ENCODE data around the gene CGA.
"Not testable (repeated sequence)": the region's sequence is repeated elsewhere in the genome, so short reads cannot be mapped to it uniquely, and the experiment has no call there.

The CGA gene

DNA sequence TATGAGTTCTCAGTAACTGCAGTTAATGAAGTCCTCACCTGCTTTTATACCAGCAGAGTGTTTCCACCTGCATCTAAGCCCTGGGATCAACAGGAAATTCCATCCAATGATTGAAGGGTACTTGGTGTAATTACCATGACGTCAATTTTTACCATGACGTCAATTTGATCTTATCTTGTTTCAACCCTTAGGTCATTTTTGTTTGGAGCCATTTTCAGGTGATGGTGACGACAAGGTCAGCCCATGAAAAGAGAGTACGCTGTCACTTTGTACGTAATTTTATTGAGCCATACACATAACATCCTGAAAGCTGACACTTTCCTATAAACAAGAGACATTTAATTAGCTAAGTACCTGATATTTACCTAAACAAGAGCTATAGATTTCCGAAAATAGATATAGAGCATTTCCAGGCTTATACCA lies at the start of gene CGA:
Gene CGA (minus strand): TSS at position 20 of the 423 bp plus-strand sequence. CDS start 6,906 bp downstream, outside the sequence.
- no peak for DNase-seq (ENCODE audit: low read depth in 2 of 2)
- TF ChIP-seq, protein P1, sequence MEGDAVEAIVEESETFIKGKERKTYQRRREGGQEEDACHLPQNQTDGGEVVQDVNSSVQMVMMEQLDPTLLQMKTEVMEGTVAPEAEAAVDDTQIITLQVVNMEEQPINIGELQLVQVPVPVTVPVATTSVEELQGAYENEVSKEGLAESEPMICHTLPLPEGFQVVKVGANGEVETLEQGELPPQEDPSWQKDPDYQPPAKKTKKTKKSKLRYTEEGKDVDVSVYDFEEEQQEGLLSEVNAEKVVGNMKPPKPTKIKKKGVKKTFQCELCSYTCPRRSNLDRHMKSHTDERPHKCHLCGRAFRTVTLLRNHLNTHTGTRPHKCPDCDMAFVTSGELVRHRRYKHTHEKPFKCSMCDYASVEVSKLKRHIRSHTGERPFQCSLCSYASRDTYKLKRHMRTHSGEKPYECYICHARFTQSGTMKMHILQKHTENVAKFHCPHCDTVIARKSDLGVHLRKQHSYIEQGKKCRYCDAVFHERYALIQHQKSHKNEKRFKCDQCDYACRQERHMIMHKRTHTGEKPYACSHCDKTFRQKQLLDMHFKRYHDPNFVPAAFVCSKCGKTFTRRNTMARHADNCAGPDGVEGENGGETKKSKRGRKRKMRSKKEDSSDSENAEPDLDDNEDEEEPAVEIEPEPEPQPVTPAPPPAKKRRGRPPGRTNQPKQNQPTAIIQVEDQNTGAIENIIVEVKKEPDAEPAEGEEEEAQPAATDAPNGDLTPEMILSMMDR (IDR thresholded peaks at IDR 0.05; ENCODE audit: low read depth, low read length): no peak
- no peak within 1 kb of the TSS for H3K4me3 ChIP-seq (replicated peaks in 1 of 2; ENCODE audit: low read depth in 2 of 2, low read length in 2 of 2)

DNA sequence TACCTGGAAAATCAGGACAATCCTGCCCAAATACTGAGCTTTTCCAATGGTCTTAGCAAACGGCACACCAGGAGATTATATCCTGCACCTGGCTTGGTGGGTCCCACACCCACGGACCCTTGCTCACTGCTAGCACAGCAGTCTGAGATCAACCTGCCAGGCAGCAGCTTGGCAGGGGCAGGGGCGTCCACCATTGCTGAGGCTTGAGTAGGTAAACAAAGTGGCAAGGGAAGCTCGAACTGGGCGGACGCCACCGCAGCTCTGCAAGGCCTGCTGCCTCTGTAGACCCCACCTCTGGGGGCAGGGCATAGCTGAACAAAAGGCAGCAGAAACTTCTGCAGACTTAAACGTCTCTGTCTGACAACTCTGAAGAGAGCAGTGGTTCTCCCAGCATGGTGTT lies 45.0 kb upstream of the CGA start:
- not testable (repeated sequence) for DNase-seq (ENCODE audit: low read depth in 2 of 2); H3K4me3 ChIP-seq (replicated peaks in 1 of 2; ENCODE audit: low read depth in 2 of 2, low read length in 2 of 2)

DNA sequence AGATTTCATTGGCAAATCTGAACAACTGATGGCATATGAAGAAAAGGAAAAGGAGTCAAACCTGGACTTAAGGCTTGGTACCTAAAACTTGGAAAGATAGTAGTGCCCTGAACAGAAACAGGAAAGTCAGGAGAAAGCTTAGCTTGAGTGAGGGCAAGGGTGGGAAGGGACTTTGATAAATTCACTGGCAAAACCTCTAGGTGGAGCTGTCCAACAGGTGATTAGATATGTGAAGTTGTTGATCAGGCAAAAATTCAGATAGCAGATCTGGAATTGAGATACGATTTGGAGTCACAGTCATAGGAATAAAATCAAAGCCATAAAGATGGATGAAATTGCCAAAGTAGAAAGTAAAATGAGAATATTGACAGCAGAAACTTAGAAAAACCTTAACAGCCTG lies 44.3 kb upstream of the CGA start:
- peak; percentile 64 to 77 for DNase-seq (ENCODE audit: low read depth in 2 of 2)
- TF ChIP-seq, protein P1 (IDR thresholded peaks at IDR 0.05; ENCODE audit: low read depth, low read length): peak; percentile 66
- H3K4me3 ChIP-seq (replicated peaks in 1 of 2; ENCODE audit: low read depth in 2 of 2, low read length in 2 of 2): no peak overlapping the region

DNA sequence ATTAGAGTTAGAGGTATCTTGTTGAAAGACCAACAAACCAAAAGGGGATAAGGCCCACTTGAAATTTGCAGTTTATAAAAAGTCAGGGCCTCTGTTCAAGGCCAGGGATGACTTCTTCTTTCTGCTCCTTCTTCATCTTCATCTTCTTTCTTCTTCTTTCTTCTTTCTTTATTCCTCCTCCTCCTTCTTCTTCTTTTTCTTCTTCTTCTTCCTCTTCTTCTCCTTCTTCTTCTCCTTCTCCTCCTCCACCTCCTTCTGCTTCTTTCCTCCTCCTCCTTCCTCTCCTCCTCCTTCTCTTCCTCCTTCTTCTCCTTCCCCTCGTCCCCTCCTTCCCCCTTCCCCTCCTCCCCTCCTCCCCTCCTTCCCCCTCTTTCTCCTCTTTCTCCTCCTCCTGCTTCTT lies 42.1 kb upstream of the CGA start:
- TF ChIP-seq, protein P1 (IDR thresholded peaks at IDR 0.05; ENCODE audit: low read depth, low read length): no peak
- no peak for DNase-seq (ENCODE audit: low read depth in 2 of 2)
- no peak overlapping the region for H3K4me3 ChIP-seq (replicated peaks in 1 of 2; ENCODE audit: low read depth in 2 of 2, low read length in 2 of 2)

DNA sequence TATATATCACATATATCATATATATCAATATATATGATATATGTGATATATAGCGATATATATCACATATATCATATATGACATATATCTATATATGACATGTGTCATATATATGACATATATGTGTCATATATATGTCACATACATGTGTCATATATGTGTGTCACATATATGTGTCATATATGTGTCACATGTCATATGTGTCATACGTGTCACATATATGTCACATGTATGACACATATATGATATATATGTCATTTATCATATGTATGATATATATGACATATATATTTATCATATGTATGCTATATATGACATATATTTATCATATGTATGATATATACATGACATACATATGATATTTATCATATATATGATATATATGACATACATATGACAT lies 32.8 kb upstream of the CGA start:
- DNase-seq (ENCODE audit: low read depth in 2 of 2): no peak
- TF ChIP-seq, protein P1 (IDR thresholded peaks at IDR 0.05; ENCODE audit: low read depth, low read length): no peak
- H3K4me3 ChIP-seq (replicated peaks in 1 of 2; ENCODE audit: low read depth in 2 of 2, low read length in 2 of 2): no peak overlapping the region

DNA sequence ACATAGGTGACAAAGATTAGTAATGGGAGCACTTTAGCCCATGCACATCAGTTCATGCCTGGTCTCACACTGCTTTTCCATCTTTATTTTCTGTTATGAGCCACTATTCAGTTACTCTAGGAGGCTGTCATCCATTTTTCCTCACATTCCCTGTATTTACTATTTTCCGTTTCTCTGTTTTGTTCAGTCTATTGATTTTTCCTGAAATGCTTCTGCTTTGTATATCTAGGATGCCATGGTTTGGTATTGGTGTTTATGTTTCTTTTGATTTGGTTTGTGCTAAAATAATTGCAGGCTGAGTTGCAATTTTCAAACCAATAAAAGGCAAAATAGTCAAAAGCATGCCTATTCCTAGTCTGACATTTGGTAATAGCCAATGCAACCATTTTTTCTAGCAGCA lies 31.6 kb upstream of the CGA start:
- no peak for DNase-seq (ENCODE audit: low read depth in 2 of 2)
- no peak overlapping the region for H3K4me3 ChIP-seq (replicated peaks in 1 of 2; ENCODE audit: low read depth in 2 of 2, low read length in 2 of 2)
- TF ChIP-seq, protein P1 (IDR thresholded peaks at IDR 0.05; ENCODE audit: low read depth, low read length): no peak

DNA sequence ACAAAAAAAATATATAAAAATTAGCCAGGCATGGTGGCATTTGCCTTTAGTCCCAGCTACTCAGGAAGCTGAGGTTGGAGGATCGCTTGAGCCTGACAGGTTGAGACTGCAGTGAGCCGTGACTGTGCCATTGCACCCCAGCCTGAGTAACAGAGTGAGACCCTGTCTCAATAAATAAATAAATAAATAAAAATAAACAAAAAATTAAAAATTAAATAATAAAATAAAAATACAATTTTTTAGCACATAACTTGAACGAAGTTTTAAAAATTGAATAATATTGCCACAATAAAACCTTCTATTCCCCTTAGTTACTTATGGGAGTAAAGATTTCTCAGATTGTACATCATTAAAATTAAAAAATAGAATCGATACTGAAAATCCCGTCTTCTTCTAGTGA lies 29.2 kb upstream of the CGA start:
- no peak for DNase-seq (ENCODE audit: low read depth in 2 of 2)
- H3K4me3 ChIP-seq (replicated peaks in 1 of 2; ENCODE audit: low read depth in 2 of 2, low read length in 2 of 2): no peak overlapping the region
- TF ChIP-seq, protein P1 (IDR thresholded peaks at IDR 0.05; ENCODE audit: low read depth, low read length): no peak
